DOHH2 (cell line): ENCODE data around the gene HSPA2.

Source experiments
- CTCF ChIP-seq: fragments of 200-600 bp; sonication (generic); IDR thresholded peaks from one replicate; pipeline ENCODE4 v1.5.1; 2014; ENCODE audit warnings: antibody characterized with exemption, mild to moderate bottlenecking, low read depth, low read length; ENCODE audit not compliant: poor library complexity, severe bottlenecking
- EZH2phosphoT487 ChIP-seq: fragments of 200-600 bp; sonication (generic); IDR thresholded peaks from 2 replicates; pipeline ENCODE4 v1.6.1; 2017; ENCODE audit warnings: borderline replicate concordance, mild to moderate bottlenecking, antibody characterized with exemption, low read length, moderate library complexity, mixed read lengths

DNA sequence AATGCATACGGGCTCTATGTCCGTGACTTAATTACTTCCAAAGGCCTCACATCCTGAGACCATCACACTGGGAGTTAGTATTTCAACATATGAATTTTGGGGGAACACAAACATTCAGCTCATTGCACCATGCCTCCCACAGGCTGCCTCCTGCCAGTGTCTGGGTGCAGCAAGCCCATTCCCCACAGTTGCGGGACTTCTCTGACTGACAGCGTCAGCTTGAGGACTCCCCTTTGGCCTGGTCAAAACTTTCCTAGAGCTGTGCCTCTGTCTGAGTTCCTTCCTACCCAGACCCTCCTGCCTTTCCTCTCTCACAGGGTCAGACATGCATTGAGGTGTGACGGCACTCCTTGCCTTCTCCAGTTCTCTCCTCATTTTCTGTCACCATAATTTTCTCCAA is 36.7 kb downstream of the HSPA2 start:
- no peak for TF ChIP-seq CTCF
- no peak for TF ChIP-seq EZH2phosphoT487
